Spleen (tissue), 11 donors: Measurements from ENCODE around the gene CORO6. TPM values are rescaled to one million over a fixed set of nuclear protein-coding genes. Genes with fewer than 3 reads are reported as not detected.

ENCODE experiments used
- DNase-seq: peaks from one replicate; pipeline ENCODE4 v3.0.0-alpha.2; 2020
- H3K27ac ChIP-seq, 8 donors: fragments of 200-600 bp; sonication (generic) in 7 of 8; 1 replicate in 4 of 8; 2 replicates in 4 of 8; pipeline versions ENCODE4 v1.5.0 to v1.8.0; 2016 to 2021; ENCODE audit warnings: inconsistent platforms in 4 of 8, mild to moderate bottlenecking in 4 of 8, moderate library complexity in 1 of 8
- H3K27me3 ChIP-seq, 7 donors: fragments of 200-600 bp; sonication (generic) in 6 of 7; replicated peaks in 1 of 7; 1 replicate in 4 of 7; 2 replicates in 3 of 7; pipeline versions ENCODE4 v1.5.0 to v1.8.0; 2016 to 2021; ENCODE audit warnings: inconsistent platforms in 3 of 7, mild to moderate bottlenecking in 1 of 7
- H3K36me3 ChIP-seq, 6 donors: fragments of 200-600 bp; sonication (generic) in 5 of 6; 1 replicate in 4 of 6; 2 replicates in 2 of 6; pipeline versions ENCODE4 v1.5.0 to v1.8.0; 2016 to 2021; ENCODE audit warnings: inconsistent platforms in 2 of 6
- H3K4me1 ChIP-seq, 6 donors: fragments of 200-600 bp; sonication (generic) in 5 of 6; 1 replicate in 3 of 6; 2 replicates in 3 of 6; pipeline versions ENCODE4 v1.5.0 to v1.8.0; 2016 to 2021; ENCODE audit warnings: inconsistent platforms in 3 of 6
- H3K4me3 ChIP-seq, 8 donors: fragments of 200-600 bp; sonication (generic) in 7 of 8; 1 replicate in 4 of 8; 2 replicates in 4 of 8; pipeline versions ENCODE4 v1.5.0 to v1.8.0; 2016 to 2021; ENCODE audit warnings: inconsistent platforms in 4 of 8, mild to moderate bottlenecking in 4 of 8, moderate library complexity in 2 of 8
- H3K9me3 ChIP-seq, 8 donors: fragments of 200-600 bp; sonication (generic) in 7 of 8; 1 replicate in 4 of 8; 2 replicates in 4 of 8; pipeline versions ENCODE4 v1.5.0 to v1.8.0; 2016 to 2021; ENCODE audit warnings: inconsistent platforms in 4 of 8
- CTCF ChIP-seq, 11 experiments: fragments of 200-600 bp in 7 of 11; fragments of 450-650 bp in 4 of 11; sonication (generic) in 4 of 11; IDR thresholded peaks in 8 of 11; conservative IDR thresholded peaks in 3 of 11; 1 replicate in 7 of 11; 2 replicates in 4 of 11; pipeline versions ENCODE4 v1.4.0 to v1.8.0; 2016 to 2021; ENCODE audit warnings: antibody characterized with exemption in 11 of 11, inconsistent platforms in 4 of 11, mild to moderate bottlenecking in 1 of 11
- POLR2A ChIP-seq, 3 donors: fragments of 450-650 bp; IDR thresholded peaks; one replicate each; pipeline ENCODE4 v1.5.1; 2017; ENCODE audit warnings: antibody characterized with exemption in 3 of 3, mild to moderate bottlenecking in 1 of 3
- POLR2AphosphoS5 ChIP-seq, 3 donors: sonication (generic); formaldehyde crosslinking; IDR thresholded peaks; one replicate each; pipeline ENCODE4 v1.5.1; 2017; ENCODE audit warnings: antibody characterized with exemption in 3 of 3
- WGBS, 5 donors: extraction: QIAGEN DNeasy Blood & Tissue Kit in 3 of 5; methylation state at CpG; one replicate each; pipeline versions ENCODE4 v1.1.5 to v1.1.7; 2013 to 2018; 5-methylcytosine and 5-hydroxymethylcytosine counted together
- intact Hi-C: fragments of 100-400 bp; cut with DNase I; formaldehyde crosslinking; loops from one replicate; pipeline ENCODE4 v1.15.0; 2023; ENCODE audit warnings: low total_unique reads
- polyA plus RNA-seq, 3 donors: library from polyadenylated mRNA; stranded (reverse); fragments of 200-250 nt; gene quantifications; one replicate each; pipeline ENCODE4 v1.2.1, GENCODE V29; 2013
- total RNA-seq, 7 donors: library from RNA; depleted of rRNA in 3 of 7; stranded (reverse); fragments of >200 nt in 3 of 7; fragmentation: NEBNext Ultra II Directional in 4 of 7; extraction: Animal tissue kit (Norgen Biotek cat#: 25700) in 4 of 7; gene quantifications; one replicate each; pipeline versions ENCODE4 v1.1.0 to v1.2.1, GENCODE V29; 2016 to 2021
- donor health status: healthy with polysubstance abuse.
- donor health status: DM: no; HTN: no; CAD: no; lungs with moderate emphysema.
- donor health status: DM: no; HTN: no; CAD: no.
- donor health status: Bipolar disorder and iron deficiency.
- donor health status: healthy.
- donor health status: DM: no; HTN: no; CAD: no.
- donor health status: DM: yes; HTN: yes; CAD: no.

CORO6 gene
- total and polyA plus RNA-seq, 10 donors: 0.81 to 5.1 (median 3.5) TPM

GRCh38 chr17:29586676-29587469 is 35.8 kb downstream of the CORO6 start:
- peaks cover 0 to 17% (median 13%) of the 10 kb centered on the region in 6 donors for H3K36me3 ChIP-seq
- WGBS, 5 donors: 50 to 76% (median 61%) methylated on average over 5 to 9 of the region's 9 CpGs
- TF ChIP-seq POLR2A (IDR thresholded peaks at IDR 0.05) (no peak), POLR2AphosphoS5 (IDR thresholded peaks at IDR 0.05) (no peak), CTCF (IDR thresholded peaks at IDR 0.05 in 8 of 11, conservative IDR thresholded peaks at IDR 0.05 in 3 of 11) (no peak)
- H3K4me1 ChIP-seq: peaks cover 59 to 83% (median 74%) of the 10 kb centered on the region in 6 donors
- intact Hi-C loops: no loop called here
- H3K4me3 ChIP-seq: peak overlapping the region in 1 of 8 donors; percentile 95
- H3K27ac ChIP-seq: peak overlapping the region in 4 of 8 donors; percentile 4 to 88 (median 80)
- no peak for DNase-seq
- H3K9me3 ChIP-seq: no peaks in the 10 kb centered on the region
- H3K27me3 ChIP-seq: peaks cover 0 to 12% (median 0%) of the 10 kb centered on the region in 7 donors

- Histone ChIP-seq H3K9me3 (no peaks in the 10 kb centered on the region), H3K27me3 (no peaks in the 10 kb centered on the region), H3K36me3 (peaks cover 0 to 33% (median 25%) of the 10 kb centered on the region in 6 donors), H3K4me1 (peaks cover 48 to 78% (median 65%) of the 10 kb centered on the region in 6 donors), H3K27ac (peak overlapping the region; percentile 27 to 88 (median 75)), H3K4me3 (peak overlapping the region in 6 of 8 donors; percentile 4 to 55 (median 20))
- TF ChIP-seq POLR2A (IDR thresholded peaks at IDR 0.05): no peak
- peak in 5 of 11 experiments; percentile 14 to 44 (median 27) for TF ChIP-seq CTCF (IDR thresholded peaks at IDR 0.05 in 8 of 11, conservative IDR thresholded peaks at IDR 0.05 in 3 of 11)
- peak; percentile 51 to 67 (median 63) for TF ChIP-seq POLR2AphosphoS5 (IDR thresholded peaks at IDR 0.05)
- 40 to 48% (median 45%) methylated on average over 6 to 8 of the region's 8 CpGs for WGBS, 5 donors
- intact Hi-C loops: no loop called here
- peak; percentile 76 for DNase-seq
Observed at GRCh38 chr17:29585080-29585751, 37.5 kb downstream of the CORO6 start.

GRCh38 chr17:29584452-29585079 is 38.1 kb downstream of the CORO6 start:
- 51 to 69% (median 57%) methylated on average over 8 to 12 of the region's 12 CpGs for WGBS, 5 donors
- intact Hi-C loops: no loop called here
- no peaks in the 10 kb centered on the region for H3K9me3 ChIP-seq
- TF ChIP-seq CTCF (IDR thresholded peaks at IDR 0.05 in 8 of 11, conservative IDR thresholded peaks at IDR 0.05 in 3 of 11) (no peak), POLR2AphosphoS5 (IDR thresholded peaks at IDR 0.05) (no peak), POLR2A (IDR thresholded peaks at IDR 0.05) (no peak)
- H3K27me3 ChIP-seq: no peaks in the 10 kb centered on the region
- H3K36me3 ChIP-seq: peaks cover 0 to 39% (median 25%) of the 10 kb centered on the region in 6 donors
- H3K27ac ChIP-seq: peak overlapping the region; percentile 27 to 88 (median 75)
- no peak for DNase-seq
- H3K4me1 ChIP-seq: peaks cover 43 to 76% (median 59%) of the 10 kb centered on the region in 6 donors
- peak overlapping the region in 2 of 8 donors; percentile 25 to 55 for H3K4me3 ChIP-seq
